ENCODE results near the gene FAM98C.
"Not testable (repeated sequence)": the region's sequence is repeated elsewhere in the genome, so short reads cannot be mapped to it uniquely, and the experiment has no call there.

Gene FAM98C

DNA sequence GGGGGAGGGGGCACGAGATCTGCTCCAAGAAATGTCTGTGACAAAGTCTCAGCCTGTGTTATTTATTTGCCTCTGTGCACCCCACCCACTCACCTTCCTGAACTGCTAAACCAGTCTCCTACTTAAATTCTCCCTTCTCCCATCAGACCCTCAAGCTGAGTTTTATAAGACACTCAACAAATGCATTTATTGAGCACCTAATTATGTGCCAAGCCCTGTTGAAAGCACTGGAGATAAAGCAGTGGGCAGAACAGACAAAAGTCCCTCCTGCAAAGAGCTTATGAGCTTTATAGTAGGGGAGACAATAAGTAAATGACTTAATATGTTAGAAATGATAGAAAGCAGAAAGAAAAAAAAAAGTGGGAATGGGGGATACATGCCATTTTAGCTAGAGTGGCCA is 3.4 kb upstream of the FAM98C start:
- DNase-seq, result no peak

DNA sequence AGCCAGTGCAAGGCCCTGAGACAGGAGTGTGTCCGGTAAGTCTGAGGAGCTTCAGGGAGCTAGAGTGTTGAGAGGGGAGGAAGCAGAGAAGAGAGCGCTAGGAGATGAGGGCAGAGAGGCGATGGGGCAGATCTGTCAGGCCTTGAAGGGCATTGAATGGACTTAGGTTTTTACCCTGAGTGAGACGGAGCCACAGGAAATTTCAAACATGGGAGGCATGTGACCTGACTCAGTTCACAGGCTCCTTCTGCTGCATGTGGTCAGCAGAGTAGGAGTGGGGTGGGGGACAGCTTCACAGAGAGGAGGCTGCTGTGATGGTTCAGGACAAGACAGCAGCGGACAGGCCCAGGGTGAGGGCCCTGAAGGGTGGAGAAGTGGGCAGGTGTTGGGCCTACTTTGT is 2.5 kb upstream of the FAM98C start:
- DNase-seq, result no peak

DNA sequence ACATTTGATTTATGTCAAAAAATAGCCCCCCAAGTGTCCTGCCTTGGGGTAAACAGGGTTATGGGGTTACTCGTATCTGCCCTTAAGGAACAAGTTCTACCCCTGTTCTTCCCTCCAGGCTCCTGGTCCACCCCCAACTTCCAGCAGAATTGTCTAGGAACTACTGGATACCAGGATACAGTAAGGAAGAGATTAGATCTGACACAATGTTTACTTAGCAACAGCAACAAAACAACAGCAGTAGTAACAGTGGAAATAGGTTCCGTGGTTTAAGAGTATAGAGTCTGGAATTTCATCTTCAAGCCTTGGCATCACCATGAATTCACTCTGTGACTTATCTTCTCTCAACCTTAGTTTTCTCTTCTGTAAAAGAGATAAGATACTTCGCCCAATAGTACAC is 1.7 kb upstream of the FAM98C start:
- DNase-seq, result no peak

DNA sequence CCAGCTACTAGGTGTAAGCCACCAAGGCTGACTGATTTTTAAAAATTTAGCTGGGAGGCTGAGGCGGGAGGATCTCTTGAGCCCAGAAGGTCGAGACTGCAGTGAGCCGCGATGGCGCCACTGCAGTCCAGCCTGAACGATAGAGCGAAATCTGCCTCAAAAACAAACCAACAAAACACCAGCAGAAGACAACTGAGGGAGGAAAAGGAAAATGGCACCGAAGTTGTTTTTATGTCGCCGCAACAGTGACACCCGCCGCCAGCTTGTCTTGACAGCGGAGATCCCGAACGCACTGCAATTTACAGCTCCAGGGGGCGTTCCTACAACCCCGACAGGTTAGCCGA is 298 bp upstream of the FAM98C start:
- no peak for DNase-seq

DNA sequence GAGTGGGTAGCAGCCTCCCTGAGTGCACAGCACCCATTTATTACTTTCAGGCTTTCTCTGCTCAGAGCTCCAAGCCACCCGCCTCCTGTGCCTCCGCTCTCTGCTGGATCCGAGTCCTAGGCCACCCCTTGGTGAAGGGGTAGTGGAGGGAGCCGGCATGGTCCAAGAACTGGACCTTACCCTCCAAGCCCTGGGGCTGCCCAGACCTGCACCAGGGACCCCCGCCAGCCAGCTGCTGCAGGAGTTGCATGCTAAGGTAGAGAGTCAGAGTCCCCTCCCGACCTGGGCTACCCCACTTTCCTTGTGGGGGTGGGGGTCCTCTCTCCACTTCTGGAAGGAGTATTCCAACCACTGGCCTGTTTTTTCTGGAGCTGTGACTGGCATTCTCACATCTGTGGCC is 2.0 kb downstream of the FAM98C start:
- DNase-seq, result no peak

DNA sequence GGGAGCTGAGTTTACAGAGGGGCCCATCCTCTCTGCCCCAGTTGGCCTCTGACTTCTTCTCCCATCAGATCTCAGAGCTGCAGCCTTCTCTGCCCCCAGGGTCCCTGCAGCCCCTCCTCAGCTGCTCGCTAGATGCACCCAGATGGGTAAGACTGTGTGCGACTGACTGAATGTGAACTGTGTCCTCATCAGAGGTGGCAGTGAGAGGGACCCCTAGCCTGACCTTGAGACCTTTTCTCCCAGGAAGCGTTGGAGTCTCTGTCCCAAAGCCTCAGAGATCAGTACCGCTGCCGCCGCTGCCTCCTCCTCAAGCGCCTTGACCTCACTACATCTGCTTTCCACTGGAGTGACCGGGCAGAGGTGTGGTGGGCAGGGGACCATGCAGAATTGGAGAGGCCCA is 2.4 kb downstream of the FAM98C start:
- DNase-seq, result no peak

DNA sequence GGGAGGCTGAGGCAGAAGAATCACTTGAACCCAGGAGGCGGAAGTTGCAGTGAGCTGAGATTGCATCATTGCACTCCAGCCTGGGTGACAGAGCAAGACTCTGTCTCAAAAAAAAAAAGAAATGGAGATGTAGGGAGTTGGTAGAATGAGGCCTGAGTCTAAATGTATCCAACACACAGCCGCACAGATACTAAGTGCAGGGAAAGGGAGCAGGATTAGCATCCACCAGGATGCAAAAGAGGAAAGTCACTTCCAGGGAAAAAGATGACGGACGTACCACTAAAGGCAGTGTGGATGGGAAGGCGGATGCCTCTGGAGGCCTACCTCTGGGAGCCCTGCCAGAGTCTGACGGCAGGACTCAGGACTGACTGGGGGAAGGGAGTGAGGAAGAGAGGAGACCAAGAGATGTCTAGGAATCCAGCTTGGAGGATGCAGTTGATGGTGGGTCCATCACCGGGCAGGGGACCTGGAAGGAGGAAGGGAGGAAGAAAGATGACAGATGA is 6.8 kb downstream of the FAM98C start:
- no peak for DNase-seq

DNA sequence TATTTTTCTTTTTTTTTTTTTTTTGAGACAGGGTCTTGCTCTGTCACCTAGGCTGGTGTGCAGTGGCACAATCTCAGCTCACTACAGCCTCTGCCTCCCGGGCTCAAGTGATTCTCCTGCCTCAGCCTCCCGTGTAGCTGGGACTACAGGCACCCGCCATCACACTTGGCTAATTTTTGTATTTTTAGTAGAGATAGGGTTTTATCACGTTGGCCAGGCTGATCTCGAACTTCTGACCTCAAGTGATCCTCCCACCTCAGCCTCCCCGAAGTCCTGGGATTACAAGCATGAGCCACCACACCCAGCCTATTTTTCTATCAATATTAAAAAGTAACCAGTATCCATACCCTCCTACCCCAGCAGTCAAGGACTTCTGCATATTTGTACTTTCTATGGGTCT is 7.5 kb downstream of the FAM98C start:
- not testable (repeated sequence) for DNase-seq

DNA sequence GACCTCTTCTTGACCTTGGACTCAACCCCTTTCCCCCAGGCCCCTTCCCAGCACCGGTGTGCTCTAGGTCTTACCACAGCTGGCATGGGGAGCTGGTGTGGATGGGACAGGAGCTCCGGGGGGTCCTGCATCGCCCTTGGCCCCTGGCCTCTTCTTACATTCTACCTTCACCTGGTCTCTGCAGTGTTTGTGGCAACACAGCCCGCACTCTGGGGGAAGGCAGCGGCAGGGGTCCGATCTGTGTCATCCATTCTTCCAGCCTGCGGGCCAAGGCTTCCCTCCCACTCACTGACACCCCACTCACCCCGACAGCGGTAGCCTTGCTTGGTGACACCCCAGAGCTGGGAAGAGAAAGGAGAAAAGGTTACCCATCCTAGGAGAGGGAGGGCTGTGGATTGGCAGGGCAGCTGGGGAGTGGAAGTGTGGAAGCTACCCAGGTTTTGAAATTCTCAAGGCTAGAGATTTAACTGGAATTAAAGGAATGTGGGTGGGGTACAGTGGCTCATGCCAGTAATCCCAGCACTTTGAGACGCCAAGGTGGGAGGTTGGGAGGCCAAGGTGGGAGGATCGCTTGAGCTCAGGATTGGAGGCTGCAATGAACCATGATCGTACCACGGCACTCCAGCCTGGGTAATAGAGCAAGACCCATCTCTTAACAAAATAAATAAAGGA is 8.3 kb downstream of the FAM98C start:
- no peak for DNase-seq

DNA sequence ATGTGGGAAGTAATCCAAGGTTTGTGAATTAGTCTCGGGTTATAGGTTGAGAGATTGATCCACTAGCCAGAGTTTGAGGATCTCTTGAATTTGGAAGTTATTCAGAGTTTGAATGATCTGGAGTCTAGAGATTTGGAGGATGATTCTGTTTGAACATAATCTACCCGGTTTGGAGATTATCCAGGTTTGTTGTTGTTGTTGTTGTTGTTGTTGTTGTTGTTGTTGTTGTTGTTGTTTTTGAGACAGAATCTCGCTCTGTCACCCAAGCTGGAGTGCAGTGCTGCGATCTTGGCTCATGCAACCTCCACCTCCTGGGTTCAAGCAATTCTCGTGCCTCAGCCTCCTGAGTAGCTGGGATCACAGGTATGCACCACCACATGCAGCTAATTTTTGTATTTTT is 9.0 kb downstream of the FAM98C start:
- not testable (repeated sequence) for DNase-seq

DNA sequence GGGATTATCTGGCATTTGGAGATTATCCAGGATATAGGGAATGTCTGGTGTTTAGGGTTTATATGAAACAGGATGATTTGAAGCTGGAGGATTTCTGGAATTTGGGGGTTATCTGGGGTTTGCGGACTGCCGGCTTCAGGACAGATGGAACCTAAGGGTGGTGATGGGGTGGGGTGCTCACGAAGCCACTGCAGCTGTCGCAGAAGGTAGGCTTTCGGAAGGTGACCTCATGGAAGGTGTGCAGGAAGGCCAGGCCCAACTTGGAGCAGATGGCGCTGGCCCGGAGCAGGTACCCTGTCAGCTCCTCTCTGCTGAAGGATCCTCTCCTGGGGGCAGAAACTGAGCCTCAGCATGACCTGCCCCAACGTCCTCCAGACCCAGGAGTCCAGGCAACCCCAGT is 9.6 kb downstream of the FAM98C start:
- no peak for DNase-seq

DNA sequence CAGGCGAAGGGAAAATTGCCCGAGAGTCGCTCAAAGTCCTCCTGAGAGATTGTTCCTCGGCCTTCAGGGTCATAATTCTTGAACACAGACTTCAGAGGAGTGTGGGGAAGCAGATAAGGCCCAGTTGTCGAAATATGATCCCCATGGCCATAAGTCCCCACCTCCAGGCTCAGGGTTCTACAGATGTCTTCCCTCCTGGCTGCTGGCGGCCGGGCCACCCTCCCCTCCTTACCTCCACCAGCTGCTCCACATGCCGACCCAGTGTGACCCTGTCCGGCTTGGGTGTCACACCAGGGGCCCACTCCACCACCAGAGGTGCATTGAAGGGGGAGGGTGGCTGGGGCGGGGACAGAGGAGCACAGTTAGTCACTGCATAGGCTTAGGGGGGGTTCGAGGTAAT is 10.1 kb downstream of the FAM98C start:
- DNase-seq, result no peak

DNA sequence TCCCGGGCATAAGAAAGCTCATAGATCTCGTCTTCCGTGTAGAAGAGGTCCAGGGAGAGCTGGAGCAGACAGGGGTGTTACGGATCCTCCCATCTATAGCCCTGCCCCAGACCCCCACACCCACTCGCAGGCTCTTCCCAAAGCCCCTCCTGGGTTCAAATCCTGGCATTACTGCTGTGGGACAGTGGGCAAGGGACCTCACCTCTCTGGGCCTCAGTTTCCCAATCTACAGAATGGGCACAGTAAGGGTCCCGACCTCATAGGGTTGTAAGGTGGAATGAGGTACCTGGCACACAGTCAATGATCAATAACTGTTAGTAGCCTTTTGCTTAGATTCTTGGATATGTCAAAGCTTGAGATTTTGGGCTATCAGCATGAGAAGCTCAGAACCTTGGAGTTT is 10.5 kb downstream of the FAM98C start:
- DNase-seq, result no peak

DNA sequence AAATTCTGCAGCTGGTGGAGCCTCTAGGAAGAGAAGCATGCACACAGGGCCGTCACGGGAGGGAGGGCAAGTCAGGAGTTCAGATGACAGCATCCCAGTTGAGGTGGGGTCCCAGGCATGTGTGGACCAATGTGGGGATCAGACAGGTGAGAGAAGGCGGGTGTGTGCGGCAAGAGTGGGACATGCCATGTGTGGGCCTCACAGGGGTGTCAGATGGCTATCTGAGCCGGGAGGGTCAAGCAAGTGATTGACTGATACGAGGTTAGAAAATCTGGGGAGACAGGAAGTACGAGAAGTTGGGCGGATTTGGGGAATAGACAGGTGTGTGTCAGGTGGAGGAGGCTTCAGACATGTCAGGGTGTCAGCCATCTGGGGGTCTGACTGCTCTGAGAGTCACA is 14.3 kb downstream of the FAM98C start:
- no peak for DNase-seq

DNA sequence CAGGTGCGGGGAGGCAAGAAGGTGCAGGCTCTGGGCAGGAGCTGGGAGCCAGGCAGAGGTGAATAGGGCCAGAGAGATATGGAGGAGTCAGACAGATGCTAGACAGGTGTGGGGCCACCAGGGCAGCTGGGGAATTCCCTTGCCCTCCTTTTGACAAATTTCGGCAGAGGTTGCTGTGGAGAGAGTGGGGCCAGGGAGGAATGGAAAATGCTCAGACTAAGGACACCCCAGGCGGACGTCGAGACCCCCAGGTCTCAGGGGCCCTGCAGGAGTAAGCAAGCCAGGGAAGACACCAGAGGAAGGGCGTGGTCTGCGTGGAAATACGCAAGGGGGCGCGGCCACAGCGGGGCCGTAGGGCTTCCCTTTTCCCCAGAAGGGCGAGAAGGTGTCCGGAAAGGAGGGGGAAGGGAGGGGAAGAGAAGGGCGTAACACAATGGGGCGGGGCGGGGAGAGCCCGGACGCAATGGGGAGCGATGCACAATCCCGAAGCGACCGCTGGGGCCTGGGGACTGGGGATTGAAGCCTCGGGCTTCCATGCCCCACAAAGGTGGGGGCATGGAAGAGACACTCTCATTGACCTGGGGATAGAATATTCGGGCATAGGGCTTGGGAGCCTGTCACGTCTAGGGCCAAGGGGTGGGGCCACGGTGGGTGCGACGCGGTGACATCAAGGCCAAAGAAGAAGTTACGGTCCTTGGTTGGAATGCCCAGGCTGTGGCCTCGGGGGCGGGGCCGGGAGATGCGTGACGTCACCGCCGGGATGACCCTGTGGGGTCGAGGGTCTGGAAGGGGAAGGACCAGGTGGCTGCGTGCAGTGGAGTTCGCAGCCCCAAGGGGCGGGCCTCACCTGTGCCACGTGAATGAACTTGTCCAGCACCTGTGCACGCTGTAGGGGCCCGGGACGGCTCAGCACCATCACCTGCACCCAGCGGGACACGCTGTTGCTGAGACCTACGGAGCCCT is 14.9 kb downstream of the FAM98C start:
- peak; percentile 55 for DNase-seq

DNA sequence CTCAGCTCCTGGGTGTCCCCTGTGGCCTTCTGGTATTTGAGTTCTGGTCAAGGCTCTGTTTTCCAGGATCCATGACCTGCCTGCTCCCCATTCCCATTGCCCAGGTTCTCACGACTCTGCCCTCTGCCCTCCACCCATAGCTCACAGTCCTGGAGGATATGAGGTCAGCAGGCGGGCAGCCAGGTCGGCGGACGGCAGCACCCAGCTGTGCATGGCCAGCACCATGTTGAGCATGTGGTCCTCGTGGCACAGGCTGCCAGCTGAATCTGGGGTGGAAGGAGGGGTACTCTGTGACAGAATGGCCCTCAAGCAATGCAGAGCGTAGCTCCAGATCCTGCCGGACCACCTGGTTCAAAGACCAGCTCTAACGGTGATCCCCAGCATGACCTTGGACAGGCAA is 18.0 kb downstream of the FAM98C start:
- no peak for DNase-seq

DNA sequence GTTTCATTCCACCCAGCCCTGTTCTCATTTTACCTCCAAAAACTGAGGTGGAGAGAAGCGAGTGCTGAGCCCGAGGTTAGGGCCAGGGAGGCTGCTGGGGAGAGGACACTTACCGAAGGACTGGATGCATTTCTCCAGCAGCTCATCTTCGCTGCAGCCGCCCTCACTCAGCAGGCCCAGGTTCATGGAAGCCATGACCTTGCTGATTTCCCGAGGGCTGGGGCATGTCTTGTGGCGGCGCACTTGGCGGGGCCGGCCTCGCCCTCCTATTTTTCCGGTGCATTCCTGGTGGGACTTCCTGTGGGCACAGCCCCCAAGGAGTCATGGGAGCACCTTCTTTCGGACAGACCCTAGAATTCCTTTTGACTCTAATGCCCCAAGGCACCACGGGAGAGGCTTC is 19.0 kb downstream of the FAM98C start:
- DNase-seq, result no peak

DNA sequence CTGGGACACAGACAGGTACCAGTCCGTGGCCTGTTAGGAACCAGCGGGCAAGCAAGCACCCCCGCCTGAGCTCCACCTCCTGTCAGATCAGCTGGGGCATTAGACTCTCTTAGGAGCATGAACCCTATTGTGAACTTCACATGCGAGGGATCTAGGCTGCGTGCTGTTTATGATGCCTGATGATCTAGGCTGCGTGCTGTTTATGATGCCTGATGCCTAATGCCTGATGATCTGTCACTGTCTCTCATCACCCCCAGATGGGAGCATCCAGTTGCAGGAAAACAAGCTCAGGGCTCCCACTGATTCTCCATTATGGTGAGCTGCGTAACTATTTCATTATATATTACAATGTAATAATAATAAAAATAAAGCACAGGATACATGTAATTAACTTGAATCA is 19.5 kb downstream of the FAM98C start:
- no peak for DNase-seq

DNA sequence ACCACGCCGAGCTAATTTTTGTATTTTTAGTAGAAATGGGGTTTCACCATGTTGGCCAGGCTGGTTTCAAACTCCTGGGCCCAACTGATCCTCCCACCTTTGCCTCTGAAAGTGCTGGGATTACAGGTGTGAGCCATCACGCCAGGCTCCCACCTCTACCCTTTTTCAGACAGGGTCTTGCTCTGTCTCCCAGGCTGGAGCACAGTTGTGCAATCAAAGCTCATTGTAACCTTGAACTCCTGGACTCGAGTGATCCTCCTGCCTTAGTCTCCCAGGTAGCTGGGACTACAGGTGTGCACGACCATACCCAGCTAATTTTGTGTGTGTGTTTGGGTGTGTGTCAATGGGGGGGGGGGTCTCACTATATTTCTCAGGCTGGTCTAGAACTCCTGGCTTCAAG is 21.4 kb downstream of the FAM98C start:
- no peak for DNase-seq

DNA sequence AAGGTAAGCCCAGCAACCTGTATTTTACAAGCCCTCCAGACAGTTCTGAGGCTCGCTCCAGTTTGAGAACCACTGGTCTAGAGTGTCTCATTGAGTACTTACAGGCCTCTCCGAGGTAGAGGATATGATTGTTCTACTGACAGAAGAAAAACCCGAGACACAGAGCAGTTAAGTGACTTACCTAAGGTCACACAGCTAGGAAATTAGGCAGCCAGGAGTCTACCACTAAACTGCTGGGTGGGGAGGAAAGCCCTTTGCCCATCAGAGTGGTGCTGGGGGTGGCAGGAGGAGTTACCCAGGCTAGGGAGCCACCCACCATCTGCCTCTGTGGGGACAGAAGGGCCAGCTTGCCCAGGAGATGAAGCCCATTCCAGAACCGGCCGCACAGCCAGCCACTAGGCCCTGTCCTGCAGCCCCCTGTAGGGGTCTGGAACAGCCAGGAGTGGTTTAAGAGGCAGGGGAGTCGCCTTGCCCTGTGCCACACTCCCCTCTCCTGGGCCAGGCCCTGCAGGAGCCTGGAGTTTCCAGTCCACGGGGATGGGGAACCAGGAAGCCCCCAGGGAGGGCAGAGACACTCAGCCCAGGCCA is 22.4 kb downstream of the FAM98C start:
- no peak for DNase-seq

DNA sequence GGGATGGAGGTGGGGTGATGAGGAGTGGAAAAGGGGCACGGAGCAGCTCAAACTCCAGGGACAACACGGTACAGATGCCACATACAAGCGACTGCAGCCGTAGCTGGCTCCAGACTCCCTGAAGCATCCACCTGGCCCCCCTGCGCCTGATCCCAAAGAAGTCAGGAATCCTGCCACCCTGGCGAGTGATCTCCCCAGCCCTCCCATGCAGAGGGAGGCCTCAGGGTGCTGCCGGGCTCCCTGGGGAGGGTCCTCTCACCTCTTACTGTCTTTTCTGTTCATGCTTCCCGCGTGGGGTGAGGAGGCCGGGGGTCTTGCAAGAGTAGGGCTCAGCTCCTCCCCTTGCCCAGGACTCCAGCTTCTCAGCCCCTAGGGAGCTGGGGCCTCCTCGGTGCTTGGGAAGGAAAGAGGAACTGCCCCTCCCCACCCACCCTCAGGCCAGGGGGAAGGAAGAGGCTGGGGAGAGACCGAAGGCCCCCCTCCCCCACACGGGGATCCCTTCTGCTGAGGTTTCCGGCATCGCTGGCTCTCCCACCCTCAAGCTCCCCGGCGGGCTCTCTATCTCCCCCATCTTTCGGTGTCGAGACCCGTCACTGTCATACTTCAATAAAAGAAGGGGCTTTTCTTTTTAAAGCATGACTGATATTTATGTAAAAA is 23.0 kb downstream of the FAM98C start, which contains the start of gene RASGRP4:
TSS of gene RASGRP4 (minus strand) at position 410 of the 657 bp plus-strand sequence. CDS start at position 282, 128 bp downstream.
- peak; percentile 44 for DNase-seq

DNA sequence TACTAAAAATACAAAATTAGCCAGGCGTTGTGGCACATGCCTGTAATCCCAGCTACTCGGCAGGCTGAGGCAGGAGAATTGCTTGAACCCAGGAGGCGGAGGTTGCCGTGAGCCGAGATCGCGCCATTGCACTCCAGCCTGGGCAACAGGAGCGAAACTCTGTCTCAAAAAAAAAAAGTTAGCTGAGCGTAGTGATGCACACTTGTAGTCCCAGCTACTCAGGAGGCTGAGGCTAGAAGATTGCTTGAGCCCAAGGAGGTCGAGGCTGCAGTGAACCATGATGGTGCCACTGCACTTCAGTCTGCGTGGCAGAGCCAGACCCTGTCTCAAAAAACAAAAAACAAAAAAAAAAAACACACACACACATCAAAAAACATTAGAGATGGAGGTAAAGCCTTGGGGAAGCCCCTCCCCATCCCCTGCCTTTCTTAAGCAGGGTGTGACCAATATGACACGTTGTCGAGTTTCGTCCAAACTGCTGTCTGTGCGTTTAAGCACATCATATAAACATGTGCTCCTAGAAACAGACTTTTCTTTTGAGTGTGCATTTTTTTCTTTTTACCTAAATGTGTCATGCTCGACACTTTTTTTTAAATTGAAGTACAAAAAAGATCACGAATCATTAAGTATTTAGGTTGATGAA is 24.3 kb downstream of the FAM98C start:
- peak; percentile 60 for DNase-seq

Measured in activated CD4-positive, CD25-positive, alpha-beta regulatory T cell treated with anti-CD3 and anti-CD28 coated beads, Interleukin-2, amount 50 U/mL, for 72 hours (primary cell).